Psoas muscle (tissue), 8 donors: ENCODE data around the gene GORASP2. TPM values are rescaled to one million over a fixed set of nuclear protein-coding genes. Genes with fewer than 3 reads are reported as not detected.

Experiments used
- ATAC-seq, 4 donors: fragments of 200-7000 bp; cut with Tn5 transposase; one replicate each; pipeline ENCODE4 v1.9.1; 2020; ENCODE audit warnings: moderate library complexity in 3 of 4, mild to moderate bottlenecking in 2 of 4
- DNase-seq, 2 donors: peaks; one replicate each; pipeline ENCODE4 v3.0.0-alpha.2; 2020
- H3K27ac ChIP-seq: fragments of 200-600 bp; one replicate; pipeline ENCODE4 v1.8.0; 2022
- H3K27me3 ChIP-seq, 3 donors: fragments of 200-600 bp in 1 of 3; one replicate each; pipeline versions ENCODE4 v1.6.1 to v1.8.0; 2013 to 2022; ENCODE audit warnings: low read length in 2 of 3, mild to moderate bottlenecking in 2 of 3, moderate library complexity in 1 of 3; ENCODE audit not compliant: insufficient read depth in 3 of 3
- H3K36me3 ChIP-seq, 2 donors: fragments of 200-600 bp in 1 of 2; one replicate each; pipeline versions ENCODE4 v1.6.1 to v1.8.0; 2013 to 2022; ENCODE audit warnings: low read depth in 1 of 2, mild to moderate bottlenecking in 1 of 2, moderate library complexity in 1 of 2; ENCODE audit not compliant: insufficient read depth in 1 of 2
- H3K4me1 ChIP-seq: fragments of 200-600 bp; one replicate; pipeline ENCODE4 v1.8.0; 2022
- H3K4me3 ChIP-seq: fragments of 200-600 bp; one replicate; pipeline ENCODE4 v1.8.0; 2022; ENCODE audit warnings: mild to moderate bottlenecking
- H3K9me3 ChIP-seq: fragments of 200-600 bp; one replicate; pipeline ENCODE4 v1.8.0; 2022
- CTCF ChIP-seq: fragments of 200-600 bp; IDR thresholded peaks from one replicate; pipeline ENCODE4 v1.8.0; 2022; ENCODE audit warnings: antibody characterized with exemption
- WGBS, 3 donors: extraction: QIAGEN DNeasy Blood & Tissue Kit; methylation state at CpG; one replicate each; pipeline versions ENCODE4 v1.1.6 to v1.1.7; 2013; 5-methylcytosine and 5-hydroxymethylcytosine counted together
- intact Hi-C, 2 donors: fragments of 100-400 bp; cut with DNase I; formaldehyde crosslinking; loops; one replicate each; pipeline versions ENCODE4 v1.11.0 to v1.14.2; 2022
- polyA plus RNA-seq, 3 donors: library from polyadenylated mRNA; stranded (reverse); fragments of 200-250 nt; gene quantifications; one replicate each; pipeline ENCODE4 v1.2.3, GENCODE V29; 2013
- total RNA-seq, 4 donors: library from RNA; stranded (reverse); fragmentation: NEBNext Ultra II Directional in 2 of 4; extraction: Animal tissue kit (Norgen Biotek cat#: 25700) in 2 of 4; gene quantifications; one replicate each; pipeline versions ENCODE4 v1.2.1 to v1.2.4, GENCODE V29; 2021 to 2023
- donor health status: healthy with polysubstance abuse.
- donor health status: DM: no; HTN: no; CAD: no; lungs with moderate emphysema.
- donor health status: Bipolar disorder and iron deficiency.
- donor health status: healthy.
- donor health status: DM: yes; HTN: yes; CAD: no.
- donor health status: DM: no; HTN: no; CAD: no.
- donor health status: DM: no; HTN: no; CAD: no.
- donor health status: DM: yes; HTN: yes; CAD: no.

The GORASP2 gene
- total and polyA plus RNA-seq, 7 donors = 37.8 to 76.9 (median 51.8) TPM

- intact Hi-C loops = no loop called here
- no peak for TF ChIP-seq CTCF
- Histone ChIP-seq H3K27me3 (no peaks in the 10 kb centered on the region), H3K27ac (no peak overlapping the region), H3K4me1 (no peaks in the 10 kb centered on the region), H3K4me3 (no peak overlapping the region), H3K9me3 (no peaks in the 10 kb centered on the region), H3K36me3 (peaks cover 0 to 29% of the 10 kb centered on the region in 2 donors)
- WGBS, 3 donors = 98% methylated on average over 9 of the region's 9 CpGs
- no peak for ATAC-seq
- no peak for DNase-seq
Observed at GRCh38 chr2:171016125-171016524, 87.1 kb downstream of the GORASP2 start.

Other genes starting within 250 kb of the GORASP2 start
- 1 to 10 TPM in 1 of 4 donors, under 1 TPM in 2, not detected in 1; 0.11 to 1.0 (median 0.13) TPM for gene SP5, start 213.9 kb upstream of the GORASP2 start, total RNA-seq
- gene SP5, start 213.9 kb upstream of the GORASP2 start, polyA plus RNA-seq = under 1 TPM; 0.07 to 0.13 (median 0.08) TPM
- under 1 TPM in 2 of 4 donors, not detected in 2; 0.54 to 0.64 TPM for gene ERICH2, start 158.9 kb upstream of the GORASP2 start, total RNA-seq
- under 1 TPM; 0.17 to 0.40 (median 0.24) TPM for gene ERICH2, start 158.9 kb upstream of the GORASP2 start, polyA plus RNA-seq
- gene GAD1, start 112.4 kb upstream of the GORASP2 start, total RNA-seq = not detected
- gene GAD1, start 112.4 kb upstream of the GORASP2 start, polyA plus RNA-seq = under 1 TPM in 1 of 3 donors, not detected in 2; 0.06 TPM
- gene TLK1, start 231.6 kb downstream of the GORASP2 start, total RNA-seq = 10 to 100 TPM; 17.5 to 22.2 (median 20.6) TPM
- gene TLK1, start 231.6 kb downstream of the GORASP2 start, polyA plus RNA-seq = 1 to 10 TPM; 4.4 to 7.3 (median 4.8) TPM